NCI-H2081 treated with DMSO at 0.1 percent for 48 hours (cell line): ENCODE results near the gene CACNA1I.
"Not testable (repeated sequence)": the region's sequence is repeated elsewhere in the genome, so short reads cannot be mapped to it uniquely, and the experiment has no call there.

ENCODE experiments used
- DNase-seq: peaks from one replicate; lab custom pipeline; 2025; lab: John Stamatoyannopoulos, UW

The CACNA1I gene

DNA sequence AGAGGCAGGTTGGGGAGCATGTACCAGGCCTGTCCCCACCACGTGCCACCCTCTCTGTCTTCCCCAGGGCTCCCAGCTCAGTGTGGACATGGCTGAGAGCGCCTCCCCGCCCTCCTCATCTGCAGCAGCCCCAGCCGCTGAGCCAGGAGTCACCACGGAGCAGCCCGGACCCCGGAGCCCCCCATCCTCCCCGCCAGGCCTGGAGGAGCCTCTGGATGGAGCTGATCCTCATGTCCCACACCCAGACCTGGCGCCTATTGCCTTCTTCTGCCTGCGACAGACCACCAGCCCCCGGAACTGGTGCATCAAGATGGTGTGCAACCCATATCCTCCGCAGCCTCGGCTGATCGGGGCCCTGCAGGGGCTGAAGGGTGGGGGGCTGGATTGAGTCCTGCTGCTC, at the start of gene CACNA1I:
TSS of gene CACNA1I (plus strand) at position 89 of the 400 bp plus-strand sequence. CDS start at position 89, 0 bp downstream.
- DNase-seq, result no peak

- DNase-seq, result not testable (repeated sequence)
Observed at GRCh38 chr22:39521106-39521885, 49.3 kb upstream of the CACNA1I start.

DNA sequence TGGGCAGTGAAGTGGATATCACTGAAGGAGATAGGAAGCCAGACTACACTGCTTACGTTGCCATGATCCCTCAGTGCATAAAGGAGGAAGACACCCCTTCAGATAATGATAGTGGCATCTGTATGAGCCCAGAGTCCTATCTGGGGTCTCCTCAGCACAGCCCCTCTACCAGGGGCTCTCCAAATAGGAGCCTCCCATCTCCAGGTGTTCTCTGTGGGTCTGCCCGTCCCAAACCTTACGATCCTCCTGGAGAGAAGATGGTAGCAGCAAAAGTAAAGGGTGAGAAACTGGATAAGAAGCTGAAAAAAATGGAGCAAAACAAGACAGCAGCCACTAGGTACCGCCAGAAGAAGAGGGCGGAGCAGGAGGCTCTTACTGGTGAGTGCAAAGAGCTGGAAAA, 48.5 kb upstream of the CACNA1I start:
- DNase-seq, result not testable (repeated sequence)

DNA sequence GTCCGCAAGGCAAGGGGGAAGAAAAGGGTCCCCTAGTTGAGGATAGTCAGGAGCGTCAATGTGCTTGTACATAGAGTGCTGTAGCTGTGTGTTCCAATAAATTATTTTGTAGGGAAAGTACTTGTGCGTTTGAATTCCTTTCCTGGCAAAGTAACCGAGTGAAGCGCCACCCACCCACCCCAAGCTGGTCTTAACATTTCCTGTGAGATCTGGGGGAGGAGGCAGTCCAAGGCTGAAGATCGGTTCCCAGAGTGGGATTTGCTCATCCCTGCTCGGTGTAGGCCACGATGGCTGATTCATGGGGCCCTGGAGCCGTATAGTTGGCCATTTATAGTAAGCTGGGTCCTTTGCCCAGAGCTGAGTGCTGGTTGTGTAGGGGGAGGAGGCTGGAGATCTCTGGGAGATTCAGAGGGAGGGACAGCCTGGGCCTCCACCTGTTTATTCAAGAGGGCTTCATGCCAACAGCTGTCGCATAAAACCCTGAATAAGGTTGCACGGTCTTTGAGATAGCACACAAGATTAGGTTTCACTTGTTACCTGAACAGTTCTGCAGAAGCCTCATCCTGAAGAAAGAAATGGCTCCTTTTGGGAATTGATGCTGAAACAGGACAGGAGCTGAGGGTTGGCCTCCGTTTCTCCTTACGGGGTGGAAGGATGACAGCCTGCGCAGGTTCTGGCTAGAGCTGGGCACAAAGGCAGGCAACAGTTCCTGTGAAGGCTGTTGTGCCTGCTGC, 47.8 kb upstream of the CACNA1I start:
- no peak for DNase-seq

DNA sequence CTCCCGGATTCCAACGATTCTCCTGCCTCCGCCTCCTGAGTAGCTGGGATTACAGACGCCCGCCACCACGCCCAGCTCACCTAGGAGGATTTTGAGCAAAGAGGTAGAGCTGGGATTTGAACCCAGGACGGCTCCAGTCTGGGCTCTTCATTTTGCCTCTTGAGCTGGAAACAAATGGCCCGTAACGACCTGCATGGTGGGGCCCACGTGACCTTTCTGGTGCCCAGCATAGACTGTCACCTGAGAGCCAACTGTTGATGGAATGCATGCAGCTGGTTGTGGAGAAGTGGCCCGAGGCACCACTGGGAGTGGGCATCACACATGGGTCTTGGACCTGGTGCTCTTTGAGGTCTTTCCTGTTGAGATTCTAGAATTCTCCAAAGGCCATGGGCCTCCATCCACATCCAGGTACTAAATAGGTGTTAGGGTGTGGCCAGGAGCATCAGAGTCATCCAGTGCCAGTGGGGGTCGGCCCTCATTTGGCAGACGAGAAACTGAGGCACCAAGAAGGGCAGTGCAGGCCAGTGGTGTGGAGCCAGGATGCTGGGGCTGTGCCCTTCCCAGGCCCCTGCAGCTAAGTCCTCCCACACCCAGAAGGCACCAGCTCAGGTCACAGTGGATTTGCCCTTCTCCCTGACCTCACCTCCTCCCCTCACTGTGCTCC, 46.3 kb upstream of the CACNA1I start:
- DNase-seq, result no peak

- DNase-seq, result no peak
Observed at GRCh38 chr22:39524753-39525657, 45.5 kb upstream of the CACNA1I start.

- no peak for DNase-seq
Observed at GRCh38 chr22:39525658-39525975, 44.9 kb upstream of the CACNA1I start.

DNA sequence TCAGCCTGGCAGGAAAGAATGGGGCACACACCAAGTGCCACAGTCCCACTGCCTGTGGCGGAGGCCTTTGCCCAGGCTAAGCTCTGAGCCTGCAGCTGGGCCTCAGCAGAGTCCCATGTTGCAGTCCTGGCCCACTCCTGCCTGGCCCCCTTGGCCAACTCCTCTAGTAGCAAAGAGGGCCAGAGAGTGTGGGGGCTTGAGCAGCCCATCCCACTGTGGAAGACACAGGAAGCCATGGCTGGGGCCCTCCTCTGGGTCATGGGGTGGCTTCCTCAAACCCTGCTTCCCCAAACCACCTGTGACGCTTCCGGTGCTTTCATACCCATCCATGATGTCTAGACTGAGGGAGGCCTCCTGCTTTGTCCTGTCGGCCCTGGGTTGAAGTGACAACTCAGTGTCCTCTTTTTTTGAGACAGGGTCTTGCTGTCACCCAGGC, 43.8 kb upstream of the CACNA1I start:
- DNase-seq, result no peak

DNA sequence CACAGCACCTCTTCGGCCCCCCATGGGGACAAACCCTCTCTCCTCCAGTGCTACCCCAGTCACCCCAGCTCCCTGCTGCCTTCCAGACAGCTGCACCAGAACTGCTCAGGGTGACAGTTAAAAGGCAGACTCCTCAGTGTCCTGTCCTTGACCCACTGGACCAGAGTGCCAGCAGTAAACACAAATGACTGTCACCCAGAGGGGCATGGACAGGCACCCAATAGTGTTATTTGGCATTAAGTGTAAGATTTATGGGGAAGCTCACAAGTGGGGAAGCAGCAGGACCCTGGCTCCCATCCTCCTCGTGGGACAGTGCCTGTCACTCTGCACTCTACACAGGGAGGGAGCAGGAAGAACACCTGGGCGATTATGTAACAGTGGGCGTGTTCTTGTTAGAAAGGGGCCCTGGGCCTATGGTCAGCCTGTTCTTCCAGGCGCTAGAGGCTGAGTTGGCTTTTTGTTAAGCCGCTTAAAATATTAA, 43.0 kb upstream of the CACNA1I start:
- no peak for DNase-seq

GRCh38 chr22:39528080-39528661, 42.4 kb upstream of the CACNA1I start:
- DNase-seq, result peak; percentile 22

DNA sequence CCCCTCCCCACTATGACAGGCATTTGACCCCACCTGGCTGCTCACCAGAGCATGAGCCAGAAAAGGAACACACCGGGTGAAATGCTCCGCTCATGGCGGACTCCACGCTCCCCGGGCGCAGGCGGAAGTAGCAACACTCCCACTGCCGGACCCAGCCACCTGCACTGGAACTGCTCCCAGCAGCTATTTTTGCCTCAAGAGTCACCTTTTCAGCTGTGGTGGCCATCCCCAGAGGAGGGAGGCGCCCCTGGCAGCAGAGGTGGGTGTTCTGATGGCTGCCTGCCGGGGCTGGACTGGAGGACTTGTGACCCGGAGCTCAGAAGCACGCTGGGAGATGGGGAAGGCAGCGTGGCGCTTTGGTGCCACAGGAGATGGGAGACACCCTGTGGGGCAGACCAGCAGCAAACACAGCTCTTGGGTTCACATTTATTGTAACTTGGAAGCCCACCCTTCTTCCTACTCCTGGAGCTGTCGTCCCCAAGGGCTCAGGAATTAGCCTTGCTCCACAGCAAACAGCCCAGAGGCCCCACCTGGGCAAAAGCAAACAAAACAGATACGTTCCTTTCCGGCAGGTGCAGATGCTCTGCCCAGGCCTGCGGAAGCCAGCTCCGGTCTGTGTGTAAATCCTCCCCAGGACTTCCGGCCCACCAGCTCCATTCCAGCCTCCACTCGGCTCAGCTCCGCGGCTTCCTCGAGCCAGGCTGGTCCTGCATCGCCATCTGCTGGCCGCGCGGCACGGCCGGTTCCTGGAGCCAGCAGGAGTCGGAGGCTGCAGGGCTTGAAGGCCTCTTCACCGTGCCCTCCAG, 41.7 kb upstream of the CACNA1I start:
- peak; percentile 74 for DNase-seq

GRCh38 chr22:39529487-39529851, 41.1 kb upstream of the CACNA1I start:
- no peak for DNase-seq

- DNase-seq, result no peak
Observed at GRCh38 chr22:39530116-39530515, 40.4 kb upstream of the CACNA1I start.

DNA sequence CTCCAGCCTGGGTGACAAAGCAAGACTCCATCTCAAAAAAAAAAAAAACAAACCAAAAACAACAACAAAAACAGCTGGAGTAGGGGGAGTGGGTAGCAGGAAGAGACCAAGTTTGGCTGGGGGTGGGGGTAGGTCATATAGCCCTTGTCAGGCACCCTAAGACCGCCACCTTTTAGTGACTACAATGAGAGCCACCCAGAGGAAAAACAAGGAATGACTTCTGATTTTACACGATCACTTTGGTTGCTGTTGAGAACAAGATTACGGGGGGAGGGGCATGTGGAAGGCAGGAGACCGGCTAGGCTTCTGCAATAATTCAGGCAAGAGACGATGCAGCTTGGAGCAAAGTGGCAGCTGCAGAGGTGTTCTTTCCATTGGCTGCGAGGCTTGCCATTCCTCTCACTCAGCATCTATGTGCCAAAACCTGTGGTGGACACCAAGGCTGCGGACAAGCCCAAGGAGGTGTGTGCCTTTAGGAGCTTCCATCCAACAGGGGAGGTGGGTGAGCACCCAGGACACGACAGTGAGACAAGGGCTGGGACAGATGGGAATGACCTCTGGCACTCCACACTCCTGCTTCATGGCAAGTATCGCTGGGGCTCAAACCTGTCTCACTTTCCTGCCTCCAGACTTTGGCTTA, 39.7 kb upstream of the CACNA1I start:
- DNase-seq, result no peak

GRCh38 chr22:39532215-39533073, 38.1 kb upstream of the CACNA1I start, which contains the start of gene RPS19BP1:
Gene RPS19BP1, minus strand, starts transcription at chr22:39532748. Its CDS starts 10 bp downstream, at chr22:39532738.
- DNase-seq, result peak; percentile 95

GRCh38 chr22:39534092-39534506, 36.5 kb upstream of the CACNA1I start:
- DNase-seq, result no peak

GRCh38 chr22:39534591-39535356, 35.8 kb upstream of the CACNA1I start:
- no peak for DNase-seq

DNA sequence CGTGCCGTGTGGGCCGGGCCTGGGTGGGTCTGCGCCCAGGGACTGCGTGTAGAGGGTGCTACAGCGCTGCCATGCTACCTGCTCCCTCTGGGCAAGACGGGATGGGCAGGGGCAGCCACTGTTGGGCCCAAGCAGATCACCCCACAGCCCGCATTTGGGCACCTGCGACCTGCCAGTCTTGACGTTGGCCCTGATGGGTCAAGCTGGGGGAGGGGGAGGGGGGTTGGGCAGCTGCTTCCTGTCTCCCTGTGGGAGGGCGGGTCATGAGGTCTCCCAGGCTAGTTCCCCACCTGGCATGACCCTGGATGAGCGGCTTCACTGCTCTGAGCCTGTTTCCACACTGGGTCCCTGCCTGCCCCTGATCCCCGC, 35.2 kb upstream of the CACNA1I start:
- DNase-seq, result no peak
